HG03108 (cell line): Measurements from ENCODE around the gene TRIM25.

Source experiments
- ATAC-seq: cut with Tn5 transposase; IDR thresholded peaks from one replicate; pipeline ENCODE4 v1.9.1; 2021; ENCODE audit warnings: moderate library complexity; ENCODE audit not compliant: unreplicated experiment

The TRIM25 gene

GRCh38 chr17:56896968-56897359, 16.9 kb downstream of the TRIM25 start:
- no peak for ATAC-seq

DNA sequence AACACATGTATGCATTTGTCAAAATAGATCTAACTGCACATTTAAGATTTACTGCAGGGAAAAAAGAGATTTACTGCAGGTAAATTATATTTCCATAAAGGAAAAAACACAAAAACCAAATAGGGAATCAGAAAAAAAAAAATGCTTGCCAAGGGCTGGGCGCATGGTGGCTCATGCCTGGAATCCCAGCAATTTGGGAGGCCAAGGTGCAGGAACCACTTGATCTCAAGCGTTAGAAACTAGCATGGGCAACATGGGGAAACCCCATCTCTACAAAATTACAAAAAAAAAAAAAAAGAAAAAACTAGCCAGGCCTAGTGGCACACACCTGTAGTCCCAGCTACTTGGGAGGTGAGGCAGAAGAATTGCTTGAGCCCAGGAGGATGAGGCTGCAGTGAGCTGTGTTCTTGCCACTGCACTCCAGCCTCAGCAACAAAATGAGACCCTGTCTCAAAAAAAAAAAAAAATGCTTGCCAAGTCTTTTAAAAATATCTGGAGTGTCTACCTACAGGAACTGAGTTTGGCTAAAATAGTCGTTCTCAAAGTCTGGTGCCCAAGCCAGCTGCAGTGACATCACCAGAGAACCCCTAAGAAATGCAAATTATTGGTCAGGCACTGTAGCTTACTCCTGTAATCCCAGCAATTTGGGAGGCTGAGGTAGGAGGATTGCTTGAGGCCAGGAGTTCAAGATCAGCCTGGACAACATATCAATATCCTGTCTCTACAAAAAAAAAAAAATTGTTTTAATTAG, 17.5 kb downstream of the TRIM25 start:
- no peak for ATAC-seq

- no peak for ATAC-seq
Observed at GRCh38 chr17:56894859-56895455, 18.9 kb downstream of the TRIM25 start.

GRCh38 chr17:56893503-56893902, 20.3 kb downstream of the TRIM25 start:
- ATAC-seq = no peak

DNA sequence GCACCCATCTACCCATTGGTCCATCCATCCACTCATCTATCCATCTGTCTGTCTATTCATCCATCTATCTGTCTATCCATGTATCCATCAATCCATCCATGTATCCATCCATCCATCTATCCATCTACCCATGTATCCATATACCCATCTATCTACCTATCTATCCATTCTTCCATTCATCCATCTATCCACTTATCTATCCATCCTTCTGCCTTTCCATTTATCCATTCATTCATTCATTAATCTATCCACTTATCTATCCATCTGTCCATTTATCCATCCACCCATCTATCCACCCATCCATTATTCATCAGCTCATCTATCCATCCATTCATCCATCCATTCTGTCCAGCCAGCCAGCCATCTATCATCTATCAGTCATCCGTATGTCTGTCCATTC, 21.5 kb downstream of the TRIM25 start:
- no peak for ATAC-seq

DNA sequence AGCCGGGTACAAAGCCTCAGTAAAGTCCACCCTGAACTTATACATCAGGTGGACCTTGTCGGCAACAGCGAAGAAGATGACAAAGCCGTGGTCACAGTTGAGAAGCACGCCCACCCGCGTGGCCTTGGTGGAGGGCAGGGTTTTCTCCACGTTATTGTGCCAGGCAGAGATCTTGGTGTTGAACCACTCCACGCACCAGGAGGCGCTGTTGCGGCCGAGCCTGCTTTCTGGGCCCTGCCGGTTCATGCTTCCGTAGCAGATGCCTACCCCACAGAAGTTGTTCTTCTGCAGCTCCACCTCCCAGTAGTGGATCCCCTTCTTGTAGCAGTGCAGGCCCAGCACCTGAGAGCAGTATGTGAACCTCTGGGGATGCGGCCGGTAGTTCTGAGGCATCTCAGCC, 22.1 kb downstream of the TRIM25 start:
- no peak for ATAC-seq

- no peak for ATAC-seq
Observed at GRCh38 chr17:56890906-56891674, 22.8 kb downstream of the TRIM25 start.

DNA sequence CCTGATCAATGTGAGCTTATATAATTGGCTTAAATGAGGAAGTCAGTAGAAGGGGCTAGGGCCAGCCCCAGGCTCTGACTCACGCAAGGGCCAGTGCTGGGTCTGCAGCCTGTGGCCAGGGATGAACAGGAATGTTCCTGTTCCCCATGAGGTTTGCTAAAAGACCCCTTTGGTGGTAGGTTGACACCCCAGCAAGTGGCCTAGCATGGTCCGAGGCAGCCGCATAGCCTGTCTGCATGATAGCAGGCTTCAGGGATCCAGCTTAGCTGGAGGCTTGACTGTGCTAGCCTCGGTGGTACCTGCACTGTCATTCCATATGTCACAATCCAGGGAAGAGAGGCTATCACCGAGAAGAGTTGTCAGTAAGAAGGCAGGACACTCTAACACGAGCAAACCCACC, 23.5 kb downstream of the TRIM25 start:
- no peak for ATAC-seq

- no peak for ATAC-seq
Observed at GRCh38 chr17:56887552-56888467, 26.0 kb downstream of the TRIM25 start.

DNA sequence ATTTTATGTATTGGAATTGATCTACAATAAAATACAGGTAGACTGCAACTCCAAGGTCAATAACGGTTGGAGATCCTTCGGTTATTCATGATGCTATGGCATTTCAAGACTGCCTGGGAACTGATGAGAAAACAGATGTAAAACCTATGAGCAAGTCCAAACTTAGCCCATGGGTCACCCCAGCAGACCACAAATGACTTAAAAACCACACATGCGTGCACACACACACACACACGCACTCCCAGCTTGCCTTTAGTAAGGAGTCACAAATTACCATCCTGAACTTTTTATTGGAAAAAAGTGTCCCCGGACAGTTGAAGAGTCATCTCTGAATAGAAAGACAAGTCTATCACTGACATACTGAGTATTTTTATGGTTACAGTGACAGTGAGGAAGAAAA, 26.7 kb downstream of the TRIM25 start:
- no peak for ATAC-seq

DNA sequence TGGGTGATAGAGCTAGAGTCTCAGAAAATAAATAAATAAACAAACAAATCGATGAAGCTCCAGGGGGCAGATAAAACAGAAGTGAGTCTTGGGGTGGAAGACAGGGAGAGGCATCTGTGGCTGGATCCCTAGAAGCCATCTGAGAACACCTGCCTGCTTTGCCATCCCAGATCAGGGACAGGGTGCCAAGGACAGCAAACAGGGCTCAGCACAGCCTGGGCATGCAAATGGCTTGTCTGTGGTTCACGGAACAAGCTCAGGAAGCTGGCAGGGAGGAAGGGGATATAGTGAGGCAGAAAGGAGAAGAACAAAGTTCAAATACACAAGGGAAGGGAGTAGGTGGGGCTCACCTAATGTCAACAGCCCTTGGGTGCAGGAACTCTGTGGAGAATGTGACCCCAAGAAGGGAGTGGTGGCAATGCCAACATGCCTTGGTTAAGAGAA, 27.5 kb downstream of the TRIM25 start:
- no peak for ATAC-seq

DNA sequence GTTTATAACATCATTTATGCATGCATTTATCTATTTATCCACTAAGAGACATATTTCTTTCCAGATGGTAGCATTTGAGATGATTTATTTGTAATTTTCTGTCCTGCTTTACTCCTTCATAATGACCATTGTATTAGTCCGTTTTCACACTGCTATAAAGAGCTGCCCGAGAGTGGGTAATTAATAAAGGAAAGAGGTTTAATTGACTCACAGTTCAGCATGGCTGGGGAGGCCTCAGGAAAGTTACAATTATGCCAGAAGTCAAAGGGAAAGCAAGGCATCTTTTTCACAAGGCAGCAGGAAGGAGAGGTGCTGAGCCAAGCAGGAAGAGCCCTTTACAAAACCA, 28.6 kb downstream of the TRIM25 start:
- no peak for ATAC-seq

DNA sequence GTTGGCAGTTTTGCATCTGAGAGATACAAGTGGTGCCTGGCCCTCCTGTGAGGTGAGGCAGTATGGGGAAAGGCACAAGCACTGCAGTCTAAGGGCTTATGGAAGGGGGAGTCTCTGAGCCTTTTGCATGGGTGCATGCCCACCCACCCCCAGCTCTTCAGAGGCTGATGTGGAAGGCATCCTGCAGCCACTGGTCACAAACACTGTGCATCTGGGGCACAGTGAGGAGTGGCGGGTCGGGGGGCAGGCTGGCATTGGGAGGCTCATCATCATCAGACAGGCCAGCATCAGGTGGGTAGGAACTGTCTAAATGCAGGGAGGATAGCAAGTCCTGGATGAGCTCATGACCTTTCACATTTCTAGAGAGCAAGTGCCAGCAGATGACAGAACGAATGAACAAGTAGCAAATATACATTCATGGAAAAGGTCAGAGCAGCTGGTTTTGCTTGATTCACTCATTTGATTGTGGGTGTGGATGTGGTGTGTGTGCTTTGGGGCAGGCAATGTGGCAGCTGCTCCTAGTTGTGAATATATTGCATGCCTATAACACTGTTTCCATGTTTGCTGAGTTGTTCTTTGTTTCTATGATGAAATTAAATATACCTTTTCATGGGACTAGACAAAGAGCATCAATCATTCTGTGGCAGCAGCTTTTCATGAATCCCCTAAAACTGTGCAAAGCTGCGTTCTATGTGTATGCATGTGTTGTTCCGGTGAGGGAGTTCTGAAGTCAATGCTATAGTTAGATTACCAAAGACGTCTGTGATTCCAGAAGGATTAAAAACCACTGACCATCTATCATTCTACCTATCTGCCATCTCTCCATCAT, 29.2 kb downstream of the TRIM25 start:
- no peak for ATAC-seq

- no peak for ATAC-seq
Observed at GRCh38 chr17:56883616-56884015, 30.2 kb downstream of the TRIM25 start.

GRCh38 chr17:56881685-56882295, 32.1 kb downstream of the TRIM25 start:
- ATAC-seq = no peak

DNA sequence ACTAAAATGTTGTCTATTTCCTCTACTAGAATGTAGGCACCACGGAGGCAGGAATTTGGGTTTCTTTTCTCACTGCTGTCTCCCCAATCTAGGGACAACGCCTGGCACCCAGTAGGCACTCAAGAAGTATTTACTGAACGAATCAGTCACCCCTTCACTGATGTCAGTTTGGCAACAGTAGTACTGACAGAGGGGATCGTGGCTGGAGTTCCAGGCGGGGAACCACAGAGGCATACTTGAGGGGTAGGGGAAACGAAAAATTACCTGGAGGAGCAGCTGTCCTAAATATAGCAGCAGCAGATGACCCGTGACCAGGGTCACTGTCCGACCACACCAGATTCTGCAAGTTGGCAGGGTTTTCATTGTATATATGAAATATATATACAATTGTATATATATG, 33.3 kb downstream of the TRIM25 start:
- ATAC-seq = no peak

DNA sequence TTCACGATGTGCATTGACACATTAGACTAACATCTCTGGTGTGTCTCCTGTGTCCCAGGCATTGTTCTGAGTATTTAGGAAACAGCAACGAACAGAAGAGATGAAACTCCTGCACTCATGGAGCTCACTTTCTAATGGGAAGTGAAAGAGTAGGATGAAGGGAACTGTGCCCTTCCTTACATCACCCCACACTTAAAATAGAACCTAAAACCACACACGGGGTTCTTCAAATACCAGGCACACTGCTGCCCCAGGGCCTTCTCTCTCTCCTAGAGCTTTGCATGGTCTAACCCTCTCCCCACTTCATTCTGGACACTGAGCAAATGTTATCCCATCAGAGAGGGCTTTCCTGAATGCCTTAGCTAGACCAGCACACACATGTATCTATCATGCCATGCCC, 33.7 kb downstream of the TRIM25 start:
- no peak for ATAC-seq

DNA sequence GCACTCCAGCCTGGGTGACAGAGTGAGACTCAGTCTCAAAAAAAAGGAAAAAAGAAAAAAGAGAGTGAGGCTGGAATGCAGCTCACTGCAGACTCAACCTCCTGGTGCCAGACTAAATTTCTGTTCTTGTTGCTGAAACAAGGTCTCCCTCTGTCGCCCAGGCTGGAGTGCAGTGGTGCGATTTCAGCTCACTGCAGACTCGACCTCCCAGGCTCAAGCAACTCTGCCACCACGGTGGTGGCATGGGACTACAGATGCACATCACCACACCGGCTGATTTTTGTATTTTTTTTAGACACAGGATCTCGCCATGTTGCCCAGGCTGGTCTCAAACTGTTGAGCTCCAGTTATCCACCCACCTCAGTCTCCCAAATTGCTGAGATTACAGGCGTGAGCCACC, 34.6 kb downstream of the TRIM25 start:
- no peak for ATAC-seq

DNA sequence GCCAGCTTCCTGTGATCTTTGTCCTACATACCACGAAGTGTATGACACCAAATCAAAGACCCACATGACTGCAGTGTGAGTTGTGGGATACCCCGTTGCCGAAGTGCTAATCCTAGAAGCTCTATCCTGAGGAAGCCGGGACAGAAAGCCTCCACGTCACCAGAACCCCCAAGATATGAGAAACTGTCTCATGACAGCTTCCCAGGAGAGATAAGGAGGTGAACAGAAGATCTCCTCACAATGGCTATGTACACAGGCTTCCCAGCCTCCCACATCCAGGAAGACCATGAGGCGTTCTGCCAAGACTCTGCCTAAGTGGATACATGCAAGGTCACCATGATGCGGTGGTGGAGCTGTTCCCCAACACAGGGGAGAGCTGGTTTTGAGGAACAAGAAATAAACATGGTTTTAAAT, 37.1 kb downstream of the TRIM25 start:
- ATAC-seq = no peak
